Lung microvascular endothelial cell (primary cell): ENCODE measurements around the gene ATIC. TPM values are rescaled to one million over a fixed set of nuclear protein-coding genes. Genes with fewer than 3 reads are reported as not detected.

Experiments
- DNase-seq, 2 donors: peaks; one replicate each; pipeline versions ENCODE4 v3.0.0 to v3.0.0-alpha.2; 2010; ENCODE audit warnings: low read depth in 2 of 2
- total RNA-seq: library from RNA; depleted of rRNA; stranded (reverse); fragments of >200 nt; gene quantifications from 2 replicates; pipeline ENCODE4 v1.2.1, GENCODE V29; 2014

The ATIC gene
- total RNA-seq, 1 donor from 2014 or later: 16.3 TPM

- no peak for DNase-seq
Measured at GRCh38 chr2:215374642-215375466, 63.0 kb downstream of the ATIC start.

- DNase-seq: no peak
Measured at GRCh38 chr2:215375467-215375830, 63.6 kb downstream of the ATIC start.

GRCh38 chr2:215376103-215376780, 64.4 kb downstream of the ATIC start:
- DNase-seq: no peak

GRCh38 chr2:215377283-215377682, 65.4 kb downstream of the ATIC start:
- DNase-seq: no peak

- DNase-seq: no peak
Measured at GRCh38 chr2:215378045-215378444, 66.2 kb downstream of the ATIC start.

DNA sequence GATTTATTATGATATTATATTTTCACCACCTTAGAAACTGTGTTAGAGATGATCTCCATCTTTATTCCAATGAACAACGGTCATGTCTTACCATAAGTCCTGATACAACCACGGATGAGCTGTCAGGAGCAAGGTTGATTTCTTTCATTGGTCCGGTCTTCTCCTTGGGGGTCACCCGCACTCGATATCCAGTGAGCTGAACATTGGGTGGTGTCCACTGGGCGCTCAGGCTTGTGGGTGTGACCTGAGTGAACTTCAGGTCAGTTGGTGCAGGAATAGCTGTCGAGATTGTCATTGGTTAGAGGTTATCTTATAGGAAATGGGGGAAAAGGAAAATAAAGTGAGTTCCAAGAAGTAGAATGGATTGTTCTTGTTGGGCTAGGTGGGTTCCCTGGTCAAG, 67.2 kb downstream of the ATIC start:
- no peak for DNase-seq

GRCh38 chr2:215379948-215380347, 68.1 kb downstream of the ATIC start:
- no peak for DNase-seq

GRCh38 chr2:215380699-215381098, 68.8 kb downstream of the ATIC start:
- no peak for DNase-seq

DNA sequence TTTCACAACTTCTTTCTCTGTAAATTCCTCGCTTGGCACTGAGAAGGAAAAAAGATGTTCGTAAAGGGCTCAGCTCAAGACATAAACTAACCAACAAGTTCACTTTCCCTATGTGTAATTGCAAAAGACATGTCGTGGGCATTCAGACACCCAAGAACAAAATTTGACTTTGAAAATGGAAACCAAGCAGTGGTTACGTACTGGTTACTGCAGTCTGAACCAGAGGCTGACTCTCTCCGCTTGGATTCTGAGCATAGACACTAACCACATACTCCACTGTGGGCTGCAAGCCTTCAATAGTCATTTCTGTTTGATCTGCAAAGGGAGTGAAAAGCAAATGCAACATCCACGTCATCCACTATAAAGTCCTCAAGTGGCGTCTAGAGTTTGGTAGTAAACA, 70.2 kb downstream of the ATIC start:
- DNase-seq: no peak

- no peak for DNase-seq
Measured at GRCh38 chr2:215382480-215382879, 70.6 kb downstream of the ATIC start.

GRCh38 chr2:215383652-215384279, 71.9 kb downstream of the ATIC start:
- DNase-seq: no peak

GRCh38 chr2:215384710-215385109, 72.9 kb downstream of the ATIC start:
- no peak for DNase-seq

GRCh38 chr2:215386566-215386965, 74.7 kb downstream of the ATIC start:
- no peak for DNase-seq

- no peak for DNase-seq
Measured at GRCh38 chr2:215388002-215388728, 76.3 kb downstream of the ATIC start.

- no peak for DNase-seq
Measured at GRCh38 chr2:215390550-215390913, 78.7 kb downstream of the ATIC start.

DNA sequence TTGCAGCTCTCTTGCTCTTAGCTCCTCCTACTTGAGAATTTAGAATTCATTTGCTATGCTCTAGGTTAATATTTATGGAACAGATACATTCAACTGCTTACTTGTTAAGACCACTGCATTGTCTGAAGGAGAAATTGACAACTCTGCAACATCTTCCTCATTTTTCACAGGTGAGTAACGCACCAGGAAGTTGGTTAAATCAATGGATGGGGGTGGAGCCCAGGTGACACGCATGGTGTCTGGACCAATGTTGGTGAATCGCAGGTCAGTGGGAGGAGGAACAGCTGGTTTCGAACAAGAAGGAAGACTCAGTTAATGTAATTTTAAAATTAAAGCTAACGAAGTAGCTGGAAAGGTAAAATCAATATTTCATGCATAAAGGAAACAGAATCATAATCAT, 79.7 kb downstream of the ATIC start:
- no peak for DNase-seq

DNA sequence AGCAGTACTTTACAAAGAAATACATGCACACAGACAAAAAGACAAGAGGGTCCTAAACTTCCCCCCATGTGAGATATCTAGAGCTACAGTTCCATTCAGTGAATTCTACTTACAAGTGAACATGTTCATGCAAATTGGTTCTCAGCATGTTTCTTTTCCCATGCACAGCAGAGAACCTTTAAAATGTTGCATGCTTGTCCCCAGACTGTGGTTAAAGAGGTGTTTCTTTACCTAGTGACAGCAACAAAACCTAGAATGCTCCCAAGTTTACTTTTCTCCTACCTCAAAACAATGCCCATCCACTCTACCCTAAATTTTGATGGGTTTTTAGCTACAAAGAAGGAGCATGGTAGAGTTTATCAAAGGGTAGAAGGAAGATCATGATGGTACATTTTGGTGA, 80.3 kb downstream of the ATIC start:
- no peak for DNase-seq

GRCh38 chr2:215392687-215393270, 80.9 kb downstream of the ATIC start:
- DNase-seq: no peak

- no peak for DNase-seq
Measured at GRCh38 chr2:215394102-215394805, 82.4 kb downstream of the ATIC start.

DNA sequence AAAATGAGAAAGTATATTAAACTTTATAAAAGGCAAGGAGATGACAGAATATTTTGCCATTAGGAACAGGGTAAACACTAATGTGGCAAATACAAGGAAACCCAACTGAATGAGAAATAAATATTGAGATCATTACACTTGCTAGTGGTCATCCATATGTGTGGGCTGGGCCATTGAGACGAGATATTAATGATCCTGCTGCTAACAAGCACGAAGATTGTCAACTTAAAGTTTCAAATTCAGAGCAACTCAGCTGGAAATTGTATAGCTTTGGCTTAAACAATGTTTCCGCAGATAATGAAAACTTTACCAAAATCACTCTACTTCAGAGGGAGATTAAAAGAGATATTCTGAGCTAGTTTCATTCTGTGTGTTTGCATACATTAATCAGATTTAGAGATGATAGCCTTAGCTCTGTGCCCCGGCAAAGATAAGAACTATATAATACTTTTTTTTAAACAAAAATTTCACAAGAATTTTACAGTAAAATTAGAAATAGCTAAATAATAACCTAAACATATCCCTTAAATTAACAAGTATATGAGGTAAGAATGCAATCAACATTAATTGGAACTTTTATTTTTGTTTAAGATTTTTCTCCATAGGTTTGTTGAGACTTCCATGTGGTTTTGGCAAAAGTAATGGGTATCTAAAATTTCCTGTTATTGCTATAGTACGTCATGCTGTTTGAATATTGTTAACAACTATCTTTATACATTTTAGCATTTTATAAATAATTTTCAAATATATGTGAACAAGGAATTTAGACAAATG, 84.0 kb downstream of the ATIC start:
- DNase-seq: no peak
